GM18505 (cell line): ENCODE results near the gene PDLIM5.

Source experiments
- ATAC-seq: cut with Tn5 transposase; IDR thresholded peaks from one replicate; pipeline ENCODE4 v1.9.1; 2021; ENCODE audit not compliant: unreplicated experiment
- POLR2A ChIP-seq: IDR thresholded peaks from 4 replicates; pipeline ENCODE4 v1.6.1; 2011; ENCODE audit warnings: borderline replicate concordance; ENCODE audit not compliant: insufficient read depth, insufficient read length; ENCODE audit errors: extremely low read depth

The PDLIM5 gene

DNA sequence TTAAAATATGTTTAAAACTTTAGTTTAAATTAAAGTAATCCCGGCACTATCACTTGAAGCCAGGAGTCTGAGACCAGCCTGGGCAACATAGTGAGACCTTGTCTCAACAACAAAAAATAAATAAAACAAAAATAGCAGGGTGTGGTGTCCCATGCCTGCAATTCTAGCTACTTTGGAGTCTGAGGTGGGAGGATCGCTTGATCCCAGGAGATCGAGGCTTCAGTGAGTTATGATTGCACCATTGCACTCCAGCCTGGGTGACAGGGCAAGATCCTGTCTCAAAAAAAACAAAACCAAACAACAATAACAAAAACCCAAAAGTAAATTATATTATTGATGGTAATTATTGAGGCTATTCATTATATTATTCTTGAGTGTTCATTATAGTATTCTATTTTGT is 9.9 kb upstream of the PDLIM5 start:
- no peak for TF ChIP-seq POLR2A
- ATAC-seq, result no peak

DNA sequence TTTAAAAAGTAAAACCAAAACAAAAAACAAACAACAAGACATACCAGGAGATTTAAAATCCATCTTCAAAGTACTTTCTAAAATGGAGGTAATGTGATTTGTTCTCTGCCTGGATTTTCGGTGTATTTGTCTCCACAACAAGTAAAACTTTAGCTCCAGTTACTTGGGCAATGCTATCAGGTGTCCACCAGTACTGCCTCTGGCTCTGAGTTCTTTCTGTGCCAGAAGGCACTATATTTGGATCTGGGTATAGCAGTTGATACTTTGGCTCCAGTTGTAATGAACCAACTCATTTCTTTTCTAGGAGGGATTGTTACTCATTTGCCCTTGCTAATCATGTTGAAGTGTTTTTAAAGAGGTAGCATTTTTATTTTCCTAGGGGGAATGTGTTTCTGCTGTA is 9.5 kb upstream of the PDLIM5 start:
- ATAC-seq, result no peak
- TF ChIP-seq POLR2A, result no peak

DNA sequence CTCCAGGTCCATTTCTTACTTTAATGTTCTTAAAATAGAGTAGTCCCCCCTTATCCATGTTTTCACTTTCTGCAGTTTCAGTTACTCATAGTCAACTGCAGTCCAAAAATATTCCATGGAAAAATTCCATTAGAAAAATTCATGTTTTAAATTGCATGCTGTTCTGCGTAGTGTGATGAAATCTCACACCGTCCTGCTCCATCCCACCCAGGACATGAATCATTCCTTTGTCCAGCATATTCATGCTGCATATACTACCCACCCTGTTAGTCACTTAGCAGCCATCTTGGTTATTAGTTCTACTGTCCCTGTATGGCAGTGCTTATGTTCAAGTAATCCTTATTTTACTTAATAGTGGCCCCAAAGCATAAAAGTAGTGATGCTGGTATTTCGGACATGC is 5.4 kb upstream of the PDLIM5 start:
- ATAC-seq, result no peak
- TF ChIP-seq POLR2A, result no peak

DNA sequence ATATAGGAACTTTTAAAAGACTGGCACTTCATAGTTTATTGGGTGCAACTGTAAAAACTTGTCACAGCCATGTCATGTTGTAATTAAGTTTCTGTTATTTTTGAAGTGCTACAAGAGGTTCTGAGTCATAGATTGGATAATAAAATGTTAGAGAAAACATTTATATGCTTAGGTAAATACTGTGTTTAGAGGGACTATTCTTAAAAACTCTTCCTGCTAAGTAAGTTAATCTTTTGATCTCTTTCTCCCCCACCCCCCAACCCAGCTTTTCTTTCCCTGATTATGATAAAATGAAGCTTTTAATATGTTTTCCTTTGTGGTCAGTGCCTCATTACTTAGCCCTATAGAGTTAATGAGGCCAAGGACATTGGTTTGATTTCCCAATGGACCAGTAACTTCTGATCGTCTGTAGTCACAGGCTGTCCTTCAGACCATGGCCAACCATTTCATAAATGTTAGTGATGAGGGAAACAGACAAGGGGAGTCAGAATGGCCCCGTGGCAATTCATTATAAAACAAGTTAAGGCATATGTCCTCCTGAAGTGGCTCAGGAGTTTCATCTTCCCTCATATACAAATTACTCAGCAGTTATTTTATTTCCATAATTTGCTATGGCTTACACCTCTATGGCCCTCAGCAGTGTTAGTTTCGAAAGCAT is 3.9 kb upstream of the PDLIM5 start:
- no peak for ATAC-seq
- TF ChIP-seq POLR2A, result no peak

DNA sequence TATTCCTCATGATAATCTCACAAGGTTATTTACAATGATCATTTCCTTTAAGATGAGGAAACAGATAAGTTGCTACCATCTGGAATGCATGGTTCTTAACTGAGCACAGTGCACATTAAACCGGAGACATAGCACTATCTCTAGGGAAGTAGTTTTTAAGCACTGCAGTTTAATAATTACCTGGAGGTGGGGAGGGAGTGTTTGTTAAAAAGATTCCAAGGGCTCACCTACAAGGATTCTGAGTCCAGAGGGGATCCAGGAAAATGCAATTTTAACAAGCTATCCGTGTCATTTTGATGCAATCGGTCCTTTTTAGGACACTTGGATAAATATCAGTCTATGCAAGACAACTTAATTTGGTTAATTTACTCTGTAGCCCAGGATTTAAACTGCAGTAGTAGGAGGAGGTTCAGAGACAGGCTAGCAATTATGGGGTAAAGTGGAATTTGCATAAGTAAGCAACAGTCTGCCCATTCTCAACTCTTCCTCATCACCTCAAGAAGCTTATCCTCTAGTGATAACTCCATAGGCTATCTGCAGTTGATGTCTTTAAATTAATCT is 2.8 kb upstream of the PDLIM5 start:
- no peak for TF ChIP-seq POLR2A
- no peak for ATAC-seq

DNA sequence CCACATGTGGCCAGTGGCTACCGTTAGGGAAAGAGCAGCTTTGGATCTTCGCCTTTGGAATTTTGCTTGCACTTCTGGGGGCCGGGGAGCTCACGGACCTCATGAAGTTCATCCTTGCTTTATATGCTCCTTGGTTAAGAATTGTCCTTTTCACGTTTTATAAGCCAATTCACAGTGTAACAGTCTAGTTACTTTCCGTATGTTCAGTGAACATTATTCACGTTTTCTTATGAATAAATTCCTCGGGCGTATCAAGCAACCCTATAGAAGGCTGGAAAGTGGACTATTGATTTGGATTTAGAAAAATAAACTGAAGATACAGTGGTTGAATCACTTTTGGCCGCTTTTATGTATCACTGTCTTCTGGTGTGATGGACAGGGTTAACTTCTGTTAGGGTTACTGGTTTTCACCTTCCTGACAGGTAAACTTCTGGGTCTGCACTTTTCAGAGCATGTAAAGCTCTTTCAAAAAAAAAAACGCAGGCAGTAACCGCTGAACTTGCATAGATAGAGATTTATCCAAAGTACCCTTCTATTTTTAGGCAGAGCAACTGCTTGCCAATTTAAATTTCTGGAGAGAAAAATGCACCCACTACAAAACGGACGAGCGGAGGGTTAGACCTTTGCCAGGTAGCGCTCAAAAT is 569 bp upstream of the PDLIM5 start:
- no peak for TF ChIP-seq POLR2A
- no peak for ATAC-seq

DNA sequence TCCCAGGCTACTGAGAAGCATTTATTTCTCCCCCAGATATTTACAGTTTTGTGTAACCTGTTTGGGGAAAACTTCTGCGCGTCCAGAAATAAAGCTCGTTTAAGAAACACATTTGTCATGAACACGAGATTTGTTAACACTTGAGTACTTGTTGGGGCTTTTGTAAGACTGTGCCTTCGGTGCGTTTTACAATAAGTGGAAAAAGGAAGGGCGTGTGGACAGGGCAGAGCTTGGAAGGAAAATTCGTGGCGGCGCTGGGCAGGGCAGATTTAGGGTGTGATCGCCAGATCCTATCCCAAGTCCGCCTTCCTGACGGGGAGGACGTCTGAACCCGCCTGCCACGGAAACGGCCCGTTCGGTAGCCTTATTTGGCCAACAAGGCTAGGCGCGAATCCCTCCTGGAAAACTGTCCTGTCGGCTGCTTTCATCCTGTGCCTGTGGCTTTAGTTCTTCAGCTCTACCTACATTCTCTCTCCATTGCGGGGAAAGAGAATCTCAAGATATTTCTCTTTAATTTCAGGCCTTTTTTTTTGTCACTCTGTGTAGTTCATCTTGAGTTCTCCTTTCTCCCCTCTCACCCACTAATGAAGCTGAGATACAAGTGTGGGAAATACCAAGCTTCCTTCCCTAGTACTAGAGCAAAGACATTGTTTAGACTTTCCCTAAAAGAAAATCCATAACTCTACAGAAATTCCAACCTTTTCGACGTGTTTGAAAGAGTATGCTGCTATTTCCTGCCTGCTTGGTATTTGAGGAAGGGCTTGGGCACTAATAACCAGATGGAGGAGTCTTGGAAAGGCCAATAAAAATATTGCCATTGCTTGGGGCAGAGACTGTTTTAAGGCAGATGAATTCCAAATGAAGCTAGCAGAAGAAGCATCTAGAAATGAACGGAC is 982 bp downstream of the PDLIM5 start:
- ATAC-seq, result peak; percentile 2

DNA sequence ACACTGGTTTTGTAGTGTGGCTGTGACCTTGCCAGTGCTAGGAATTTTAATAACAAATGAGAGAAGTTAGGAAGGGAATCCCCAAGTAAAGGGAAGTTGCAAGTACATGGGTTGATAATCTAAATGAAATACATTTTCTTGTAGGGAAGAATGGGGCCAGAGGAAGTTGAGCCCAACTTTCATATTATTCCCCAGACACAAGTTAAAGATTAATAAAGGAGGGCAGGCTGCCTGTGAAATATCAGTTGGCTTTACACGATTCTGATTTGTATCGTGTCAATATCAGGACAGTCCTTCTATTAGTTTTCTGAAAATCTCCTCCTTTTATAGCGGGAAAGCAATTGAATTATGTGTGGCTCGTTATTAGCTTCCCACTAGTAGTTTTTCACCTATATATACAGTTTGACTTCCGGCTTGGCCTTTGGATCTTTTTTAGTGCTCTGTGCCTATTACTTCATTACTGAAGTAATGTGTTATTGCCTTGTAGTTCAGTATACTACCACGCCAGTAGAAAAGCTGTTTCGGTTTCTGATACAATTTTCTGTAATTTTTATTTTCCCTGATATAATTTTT is 1.7 kb downstream of the PDLIM5 start:
- ATAC-seq, result no peak

More for the DNA sequence above, 982 bp downstream of the PDLIM5 start:
- no peak for TF ChIP-seq POLR2A

DNA sequence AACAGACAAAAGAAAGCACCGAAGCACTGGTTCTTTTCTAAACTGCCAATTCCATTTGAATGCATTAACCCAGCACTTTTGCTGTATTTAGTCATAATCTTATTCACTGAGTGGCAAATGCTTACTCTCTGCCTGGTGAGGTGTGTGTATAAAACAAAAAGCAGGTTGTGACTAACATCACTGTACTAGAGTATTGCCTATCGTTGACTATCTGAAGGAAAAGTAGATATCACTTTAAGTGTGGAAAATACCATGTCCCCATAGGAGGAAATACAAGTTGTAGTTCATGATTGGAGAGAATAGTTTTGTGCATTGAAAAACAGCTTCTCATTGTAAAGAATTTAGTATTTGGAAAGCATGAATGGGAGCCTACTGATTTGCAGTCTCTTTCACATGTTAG is 2.7 kb downstream of the PDLIM5 start:
- no peak for TF ChIP-seq POLR2A
- no peak for ATAC-seq

More for the DNA sequence above, 1.7 kb downstream of the PDLIM5 start:
- TF ChIP-seq POLR2A, result no peak

DNA sequence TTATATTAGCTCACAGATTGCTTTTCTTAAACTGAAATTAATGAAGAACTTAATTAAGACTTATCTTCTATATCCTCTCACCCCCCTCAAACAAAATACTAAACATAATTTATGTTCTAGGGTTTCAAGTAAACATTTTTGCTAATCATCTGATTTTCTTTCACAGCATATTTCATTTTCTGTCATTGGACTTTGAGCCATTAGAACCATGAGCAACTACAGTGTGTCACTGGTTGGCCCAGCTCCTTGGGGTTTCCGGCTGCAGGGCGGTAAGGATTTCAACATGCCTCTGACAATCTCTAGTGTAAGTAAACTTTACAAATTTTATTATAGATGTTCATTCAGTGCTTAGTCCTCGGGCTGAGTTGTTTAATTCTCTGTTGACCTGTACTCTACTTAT is 3.3 kb downstream of the PDLIM5 start:
- TF ChIP-seq POLR2A, result no peak
- no peak for ATAC-seq

DNA sequence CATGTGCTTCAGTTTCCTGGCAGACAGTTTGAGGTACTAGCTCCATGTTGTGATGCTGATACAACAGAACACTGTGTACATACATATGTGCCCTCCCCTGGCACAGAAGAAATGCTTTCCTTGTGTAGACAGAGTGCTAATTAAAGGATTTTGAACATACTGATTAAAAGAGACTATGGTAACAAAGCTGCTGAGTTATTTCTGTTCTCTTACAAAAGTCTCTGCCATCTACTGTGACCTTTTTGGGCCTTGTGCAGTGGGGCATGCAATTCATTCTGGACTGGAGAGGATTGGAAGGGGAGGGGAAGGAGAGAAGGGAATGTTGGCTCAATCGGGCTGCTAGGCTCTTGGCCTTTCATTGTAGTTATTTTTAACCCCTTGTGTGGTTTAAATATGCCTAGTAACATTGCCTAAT is 6.0 kb downstream of the PDLIM5 start:
- no peak for ATAC-seq
- no peak for TF ChIP-seq POLR2A

DNA sequence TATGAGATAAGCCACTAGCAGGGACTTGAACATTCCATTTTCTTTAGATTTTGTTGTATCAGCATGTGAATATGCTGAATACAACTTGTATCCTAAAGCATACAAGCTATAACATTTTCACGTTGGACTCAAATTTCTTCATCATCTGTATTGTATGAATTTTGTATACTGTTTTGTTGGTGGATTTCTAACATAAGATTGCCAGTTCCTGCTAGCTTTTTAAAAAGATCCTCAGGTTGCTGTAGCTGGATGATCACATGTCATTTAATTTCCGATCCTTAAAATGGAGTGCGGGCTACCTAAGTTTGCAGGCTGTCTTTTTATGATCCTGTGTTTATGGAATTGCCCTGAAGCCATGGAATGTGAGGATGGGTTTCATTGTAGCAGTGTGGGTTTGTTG is 6.9 kb downstream of the PDLIM5 start:
- no peak for TF ChIP-seq POLR2A
- no peak for ATAC-seq
